CD4-positive, alpha-beta T cell (primary cell): Measurements from ENCODE around the gene E2F3. TPM values are rescaled to one million over a fixed set of nuclear protein-coding genes. Genes with fewer than 3 reads are reported as not detected.

Source experiments
- ATAC-seq: fragments of 200-7000 bp; cut with Tn5 transposase; one replicate; pipeline ENCODE4 v1.10.0; 2022; ENCODE audit warnings: mild to moderate bottlenecking; ENCODE audit not compliant: poor library complexity
- CTCF ChIA-PET: fragments of 350-600 bp; sonication (Branson Sonifier 250); formaldehyde crosslinking; loops from one replicate; lab custom pipeline; 2021; ENCODE audit warnings: antibody characterized with exemption, inconsistent platforms; lab: Charles Lee
- POLR2A ChIA-PET: fragments of 350-600 bp; sonication (Branson Sonifier 250); formaldehyde crosslinking; loops from one replicate; lab custom pipeline; 2021; ENCODE audit warnings: antibody characterized with exemption, inconsistent platforms; lab: Charles Lee
- DNase-seq, 14 experiments: peaks; one replicate each; pipeline ENCODE4 v3.0.0-alpha.2; 2013 to 2020; ENCODE audit warnings: mixed read lengths in 2 of 14
- H3K27ac ChIP-seq, 2 donors: one replicate each; pipeline versions ENCODE4 v1.5.1 to v1.7.0; 2013; ENCODE audit warnings: low read length in 2 of 2, low read depth in 1 of 2, mild to moderate bottlenecking in 1 of 2
- H3K27me3 ChIP-seq, 2 experiments: 1 replicate in 1 of 2; 2 replicates in 1 of 2; pipeline versions ENCODE4 v1.6.1 to v1.7.0; 2013; ENCODE audit warnings: low read length in 2 of 2, control low read depth in 1 of 2, mild to moderate bottlenecking in 1 of 2, moderate library complexity in 1 of 2; ENCODE audit not compliant: insufficient read depth in 2 of 2, control insufficient read depth in 1 of 2
- H3K36me3 ChIP-seq: one replicate; pipeline ENCODE4 v1.6.1; 2013; ENCODE audit warnings: low read length, control low read depth; ENCODE audit not compliant: insufficient read depth
- H3K4me1 ChIP-seq: one replicate; pipeline ENCODE4 v1.6.1; 2013; ENCODE audit warnings: low read length, control low read depth; ENCODE audit not compliant: insufficient read depth
- H3K4me3 ChIP-seq: one replicate; pipeline ENCODE4 v1.5.1; 2013; ENCODE audit warnings: mild to moderate bottlenecking, low read length, moderate library complexity
- H3K9me3 ChIP-seq, 2 experiments: 1 replicate in 1 of 2; 2 replicates in 1 of 2; pipeline versions ENCODE4 v1.6.1 to v1.7.0; 2013; ENCODE audit warnings: low read length in 2 of 2, mild to moderate bottlenecking in 2 of 2, control low read depth in 1 of 2, moderate library complexity in 1 of 2; ENCODE audit not compliant: control insufficient read depth in 1 of 2, insufficient read depth in 1 of 2
- H3K27ac Mint-ChIP-seq: one replicate; pipeline ENCODE4 v1.8.0; 2020; ENCODE audit warnings: mixed read lengths
- H3K27me3 Mint-ChIP-seq: one replicate; pipeline ENCODE4 v1.8.0; 2021; ENCODE audit warnings: mixed read lengths
- H3K36me3 Mint-ChIP-seq: one replicate; pipeline ENCODE4 v1.8.0; 2021; ENCODE audit warnings: low read depth, mixed read lengths
- H3K4me1 Mint-ChIP-seq: one replicate; pipeline ENCODE4 v1.8.0; 2021; ENCODE audit warnings: low read depth, mixed read lengths
- H3K4me3 Mint-ChIP-seq: one replicate; pipeline ENCODE4 v1.8.0; 2020; ENCODE audit warnings: mild to moderate bottlenecking, mixed read lengths
- H3K9me3 Mint-ChIP-seq: one replicate; pipeline ENCODE4 v1.8.0; 2020; ENCODE audit warnings: mixed read lengths
- CTCF ChIP-seq: fragments of 200-600 bp; IDR thresholded peaks from one replicate; pipeline ENCODE4 v1.8.0; 2022; ENCODE audit warnings: antibody characterized with exemption, mild to moderate bottlenecking
- intact Hi-C, 2 experiments: fragments of 100-400 bp; cut with DNase I in 1 of 2; cut with micrococcal nuclease in 1 of 2; formaldehyde crosslinking; loops; one replicate each; pipeline versions ENCODE4 v1.15.1 to v1.9.0; 2023 to 2025; cut with DNase I, micrococcal nuclease
- total RNA-seq, 174 experiments: library from RNA in 2 of 174; stranded (reverse) in 2 of 174; gene quantifications; one replicate each; pipeline ENCODE4 v1.2.3 and lab custom pipeline; 2021 to 2026

Gene E2F3
- total RNA-seq, 2 experiments from 2014 or later: 2.7 to 2.9 TPM

- DNase-seq: peak in 7 of 14 experiments; percentile 8 to 53 (median 24)
- no peaks in the 10 kb centered on the region for H3K9me3 Mint-ChIP-seq
- peaks cover 10% of the 10 kb centered on the region for H3K36me3 Mint-ChIP-seq
- Histone ChIP-seq H3K4me1 (no peaks in the 10 kb centered on the region), H3K27me3 (no peaks in the 10 kb centered on the region), H3K36me3 (no peaks in the 10 kb centered on the region), H3K4me3 (no peak overlapping the region), H3K27ac (no peak overlapping the region), H3K9me3 (no peaks in the 10 kb centered on the region)
- ATAC-seq: peak; percentile 62
- H3K4me1 Mint-ChIP-seq: peaks cover 25% of the 10 kb centered on the region
- H3K27me3 Mint-ChIP-seq: no peaks in the 10 kb centered on the region
- peak overlapping the region; percentile 52 for H3K27ac Mint-ChIP-seq
- ChIA-PET CTCF (interaction anchor here (0.6 kb wide), 1 partner anchor 97 kb away, joined by 3 read pairs; no protein-coding TSS in a partner anchor), POLR2A (no interaction called here)
- intact Hi-C loops: loop anchor here in 1 of 2 experiments (2.0 kb wide), 2 partner anchors 50 to 162 kb away; no protein-coding TSS in a partner anchor
- TF ChIP-seq CTCF: no peak
- no peak overlapping the region for H3K4me3 Mint-ChIP-seq
Observed at GRCh38 chr6:20454204-20454824, 52.6 kb downstream of the E2F3 start.

- CTCF ChIA-PET: interaction anchor here (0.6 kb wide), 1 partner anchor 95 kb away, joined by 3 read pairs; no protein-coding TSS in a partner anchor
- DNase-seq (no peak), ATAC-seq (no peak)
- intact Hi-C loops: loop anchor here (2.0 to 5.0 kb wide), 3 partner anchors 51 to 163 kb away; no protein-coding TSS in a partner anchor
- Histone ChIP-seq H3K27ac (no peak overlapping the region), H3K4me1 (no peaks in the 10 kb centered on the region), H3K9me3 (no peaks in the 10 kb centered on the region), H3K4me3 (no peak overlapping the region), H3K27me3 (no peaks in the 10 kb centered on the region), H3K36me3 (no peaks in the 10 kb centered on the region)
- Mint-ChIP-seq H3K27ac (no peak overlapping the region), H3K36me3 (peaks cover 16% of the 10 kb centered on the region), H3K4me1 (peaks cover 25% of the 10 kb centered on the region), H3K27me3 (no peaks in the 10 kb centered on the region), H3K4me3 (no peak overlapping the region), H3K9me3 (no peaks in the 10 kb centered on the region)
- no peak for TF ChIP-seq CTCF
- POLR2A ChIA-PET: no interaction called here
Observed at GRCh38 chr6:20455251-20455940, 53.7 kb downstream of the E2F3 start.

GRCh38 chr6:20458027-20458894 is 56.6 kb downstream of the E2F3 start:
- no peaks in the 10 kb centered on the region for H3K27me3 Mint-ChIP-seq
- Histone ChIP-seq H3K27ac (no peak overlapping the region), H3K36me3 (no peaks in the 10 kb centered on the region), H3K27me3 (no peaks in the 10 kb centered on the region), H3K4me3 (no peak overlapping the region), H3K9me3 (no peaks in the 10 kb centered on the region), H3K4me1 (no peaks in the 10 kb centered on the region)
- no peak for ATAC-seq
- peaks cover 19% of the 10 kb centered on the region for H3K4me1 Mint-ChIP-seq
- ChIA-PET POLR2A (no interaction called here), CTCF (no interaction called here)
- H3K27ac Mint-ChIP-seq: no peak overlapping the region
- no peaks in the 10 kb centered on the region for H3K9me3 Mint-ChIP-seq
- intact Hi-C loops: loop anchor here in 1 of 2 experiments (5.0 kb wide), 1 partner anchor 166 kb away; no protein-coding TSS in a partner anchor
- DNase-seq: no peak
- H3K36me3 Mint-ChIP-seq: peaks cover 23% of the 10 kb centered on the region
- TF ChIP-seq CTCF: no peak
- no peak overlapping the region for H3K4me3 Mint-ChIP-seq
